Measurements from ENCODE around the gene PROCR.
A peak's percentile ranks its signal among the peaks of the same experiment; 100 is the strongest.
"Not testable (repeated sequence)": the region's sequence is repeated elsewhere in the genome, so short reads cannot be mapped to it uniquely, and the experiment has no call there.

PROCR gene

GRCh38 chr20:35171753-35172433 lies at the start of gene PROCR:
Gene PROCR, plus strand, starts transcription at chr20:35172072. Its CDS starts 83 bp downstream, at chr20:35172155.
- DNase-seq = peak; percentile 92

- DNase-seq = no peak
These were observed 49.0 kb upstream of the PROCR start for GRCh38 chr20:35122756-35123405.

GRCh38 chr20:35125753-35126152 lies 46.1 kb upstream of the PROCR start:
- no peak for DNase-seq

- DNase-seq = no peak
These were observed 42.2 kb upstream of the PROCR start for GRCh38 chr20:35129647-35130069.

- no peak for DNase-seq
These were observed 39.9 kb upstream of the PROCR start for GRCh38 chr20:35131934-35132333.

GRCh38 chr20:35133031-35133430 lies 38.8 kb upstream of the PROCR start:
- no peak for DNase-seq

GRCh38 chr20:35133735-35134134 lies 38.1 kb upstream of the PROCR start:
- no peak for DNase-seq

- DNase-seq = no peak
These were observed 37.4 kb upstream of the PROCR start for GRCh38 chr20:35134472-35134871.

- DNase-seq = no peak
These were observed 37.0 kb upstream of the PROCR start for GRCh38 chr20:35134880-35135279.

GRCh38 chr20:35135867-35136586 lies 35.8 kb upstream of the PROCR start:
- DNase-seq = no peak

- no peak for DNase-seq
These were observed 27.2 kb upstream of the PROCR start for GRCh38 chr20:35144694-35145093.

- no peak for DNase-seq
These were observed 26.7 kb upstream of the PROCR start for GRCh38 chr20:35145141-35145564.

- peak; percentile 78 for DNase-seq
These were observed 25.5 kb upstream of the PROCR start for GRCh38 chr20:35146299-35146919.

GRCh38 chr20:35146920-35147574 lies 24.8 kb upstream of the PROCR start, which contains the start of gene EDEM2:
Gene EDEM2, minus strand, starts transcription at chr20:35147336. Its CDS starts 78 bp downstream, at chr20:35147258.
- DNase-seq = peak; percentile 99

GRCh38 chr20:35147575-35148071 lies 24.2 kb upstream of the PROCR start:
- DNase-seq = peak; percentile 77

- no peak for DNase-seq
These were observed 20.9 kb upstream of the PROCR start for GRCh38 chr20:35150846-35151579.

GRCh38 chr20:35151736-35152135 lies 20.1 kb upstream of the PROCR start:
- no peak for DNase-seq

- DNase-seq = no peak
These were observed 15.9 kb upstream of the PROCR start for GRCh38 chr20:35155936-35156335.

- DNase-seq = no peak
These were observed 14.9 kb upstream of the PROCR start for GRCh38 chr20:35156978-35157377.

GRCh38 chr20:35160341-35160740 lies 11.5 kb upstream of the PROCR start:
- DNase-seq = not testable (repeated sequence)

- DNase-seq = not testable (repeated sequence)
These were observed 7.3 kb upstream of the PROCR start for GRCh38 chr20:35164531-35164930.
